ENCODE measurements around the gene TYW1B.
"Not testable (repeated sequence)": the region's sequence is repeated elsewhere in the genome, so short reads cannot be mapped to it uniquely, and the experiment has no call there.

TYW1B gene

GRCh38 chr7:72754312-72754711 lies 73.7 kb downstream of the TYW1B start:
- DNase-seq (ENCODE audit: low read depth in 1 of 2, low spot score in 1 of 2) = no peak

GRCh38 chr7:72753781-72754180 lies 74.2 kb downstream of the TYW1B start:
- no peak for DNase-seq (ENCODE audit: low read depth in 1 of 2, low spot score in 1 of 2)

- DNase-seq (ENCODE audit: low read depth in 1 of 2, low spot score in 1 of 2) = not testable (repeated sequence)
Observed at GRCh38 chr7:72753229-72753628, 74.8 kb downstream of the TYW1B start.

GRCh38 chr7:72751978-72752377 lies 76.0 kb downstream of the TYW1B start:
- DNase-seq (ENCODE audit: low read depth in 1 of 2, low spot score in 1 of 2) = no peak

GRCh38 chr7:72751378-72751777 lies 76.6 kb downstream of the TYW1B start:
- no peak for DNase-seq (ENCODE audit: low read depth in 1 of 2, low spot score in 1 of 2)

- DNase-seq (ENCODE audit: low read depth in 1 of 2, low spot score in 1 of 2) = not testable (repeated sequence)
Observed at GRCh38 chr7:72748649-72749048, 79.4 kb downstream of the TYW1B start.

- DNase-seq (ENCODE audit: low read depth in 1 of 2, low spot score in 1 of 2) = not testable (repeated sequence)
Observed at GRCh38 chr7:72744244-72744926, 83.6 kb downstream of the TYW1B start.

GRCh38 chr7:72743801-72744200 lies 84.2 kb downstream of the TYW1B start:
- DNase-seq (ENCODE audit: low read depth in 1 of 2, low spot score in 1 of 2) = not testable (repeated sequence)

- DNase-seq (ENCODE audit: low read depth in 1 of 2, low spot score in 1 of 2) = not testable (repeated sequence)
Observed at GRCh38 chr7:72739716-72740115, 88.3 kb downstream of the TYW1B start.

GRCh38 chr7:72735855-72736254 lies 92.1 kb downstream of the TYW1B start:
- not testable (repeated sequence) for DNase-seq (ENCODE audit: low read depth in 1 of 2, low spot score in 1 of 2)

GRCh38 chr7:72730815-72731214 lies 97.2 kb downstream of the TYW1B start:
- DNase-seq (ENCODE audit: low read depth in 1 of 2, low spot score in 1 of 2) = not testable (repeated sequence)

GRCh38 chr7:72730384-72730783 lies 97.6 kb downstream of the TYW1B start:
- not testable (repeated sequence) for DNase-seq (ENCODE audit: low read depth in 1 of 2, low spot score in 1 of 2)

GRCh38 chr7:72729130-72729529 lies 98.9 kb downstream of the TYW1B start:
- DNase-seq (ENCODE audit: low read depth in 1 of 2, low spot score in 1 of 2) = not testable (repeated sequence)

GRCh38 chr7:72722694-72723093 lies 105.3 kb downstream of the TYW1B start:
- DNase-seq (ENCODE audit: low read depth in 1 of 2, low spot score in 1 of 2) = not testable (repeated sequence)

GRCh38 chr7:72720890-72721289 lies 107.1 kb downstream of the TYW1B start:
- not testable (repeated sequence) for DNase-seq (ENCODE audit: low read depth in 1 of 2, low spot score in 1 of 2)

GRCh38 chr7:72717252-72717774 lies 110.7 kb downstream of the TYW1B start:
- DNase-seq (ENCODE audit: low read depth in 1 of 2, low spot score in 1 of 2) = not testable (repeated sequence)

GRCh38 chr7:72711927-72712326 lies 116.1 kb downstream of the TYW1B start:
- not testable (repeated sequence) for DNase-seq (ENCODE audit: low read depth in 1 of 2, low spot score in 1 of 2)

- no peak for DNase-seq (ENCODE audit: low read depth in 1 of 2, low spot score in 1 of 2)
Observed at GRCh38 chr7:72710983-72711382, 117.0 kb downstream of the TYW1B start.

- no peak for DNase-seq (ENCODE audit: low read depth in 1 of 2, low spot score in 1 of 2)
Observed at GRCh38 chr7:72709909-72710308, 118.1 kb downstream of the TYW1B start.

GRCh38 chr7:72708371-72709050 lies 119.5 kb downstream of the TYW1B start:
- not testable (repeated sequence) for DNase-seq (ENCODE audit: low read depth in 1 of 2, low spot score in 1 of 2)

GRCh38 chr7:72706521-72706920 lies 121.5 kb downstream of the TYW1B start:
- DNase-seq (ENCODE audit: low read depth in 1 of 2, low spot score in 1 of 2) = no peak

GRCh38 chr7:72705693-72706092 lies 122.3 kb downstream of the TYW1B start:
- DNase-seq (ENCODE audit: low read depth in 1 of 2, low spot score in 1 of 2) = not testable (repeated sequence)
